GM21619 (cell line): Measurements from ENCODE around the gene DUOXA1.

Source experiments
- ATAC-seq: cut with Tn5 transposase; IDR thresholded peaks from one replicate; pipeline ENCODE4 v1.9.1; 2021; ENCODE audit not compliant: unreplicated experiment

DUOXA1 gene

GRCh38 chr15:45129651-45130129 lies at the start of gene DUOXA1, which contains the start of gene DUOX1:
Gene DUOXA1 (minus strand): TSS chr15:45129879. CDS start chr15:45123014, 6,865 bp downstream.
Gene DUOX1 (plus strand): TSS chr15:45129994. CDS start chr15:45131967, 1,973 bp downstream.
- no peak for ATAC-seq

GRCh38 chr15:45177285-45177684 lies 47.6 kb upstream of the DUOXA1 start:
- ATAC-seq: no peak

GRCh38 chr15:45174577-45174976 lies 44.9 kb upstream of the DUOXA1 start:
- no peak for ATAC-seq

- no peak for ATAC-seq
These were observed 44.4 kb upstream of the DUOXA1 start for GRCh38 chr15:45174069-45174468.

- ATAC-seq: no peak
These were observed 42.2 kb upstream of the DUOXA1 start for GRCh38 chr15:45171912-45172311.

- no peak for ATAC-seq
These were observed 40.2 kb upstream of the DUOXA1 start for GRCh38 chr15:45169608-45170480.

- no peak for ATAC-seq
These were observed 39.3 kb upstream of the DUOXA1 start for GRCh38 chr15:45168751-45169551.

GRCh38 chr15:45168286-45168685 lies 38.6 kb upstream of the DUOXA1 start:
- no peak for ATAC-seq

- no peak for ATAC-seq
These were observed 38.0 kb upstream of the DUOXA1 start for GRCh38 chr15:45167631-45168205.

GRCh38 chr15:45166834-45167630 lies 37.4 kb upstream of the DUOXA1 start:
- peak; percentile 94 for ATAC-seq

GRCh38 chr15:45165536-45165935 lies 35.9 kb upstream of the DUOXA1 start:
- ATAC-seq: no peak

- no peak for ATAC-seq
These were observed 35.2 kb upstream of the DUOXA1 start for GRCh38 chr15:45164914-45165313.

GRCh38 chr15:45163508-45163856 lies 33.8 kb upstream of the DUOXA1 start:
- ATAC-seq: no peak

GRCh38 chr15:45162771-45163507 lies 33.3 kb upstream of the DUOXA1 start:
- no peak for ATAC-seq

GRCh38 chr15:45161666-45162065 lies 32.0 kb upstream of the DUOXA1 start:
- no peak for ATAC-seq

GRCh38 chr15:45157974-45158373 lies 28.3 kb upstream of the DUOXA1 start:
- ATAC-seq: no peak

GRCh38 chr15:45156744-45157455 lies 27.2 kb upstream of the DUOXA1 start:
- no peak for ATAC-seq

GRCh38 chr15:45155739-45156138 lies 26.1 kb upstream of the DUOXA1 start:
- ATAC-seq: no peak
